ENCODE results near the gene DNAJB1.
"Not testable (repeated sequence)": the region's sequence is repeated elsewhere in the genome, so short reads cannot be mapped to it uniquely, and the experiment has no call there.

Gene DNAJB1

GRCh38 chr19:14520543-14520942 lies 2.3 kb upstream of the DNAJB1 start:
- DNase-seq, result no peak

- DNase-seq, result peak in 13 of 51 donors; percentile 15 to 61 (median 33)
These were observed 1.7 kb upstream of the DNAJB1 start for GRCh38 chr19:14519860-14520407.

- no peak for DNase-seq
These were observed 1.2 kb upstream of the DNAJB1 start for GRCh38 chr19:14519245-14519859.

- DNase-seq, result peak in 7 of 51 donors; percentile 57 to 78 (median 63)
These were observed 754 bp downstream of the DNAJB1 start for GRCh38 chr19:14517446-14517839.

- DNase-seq, result peak in 13 of 51 donors; percentile 12 to 56 (median 38)
These were observed 1.3 kb downstream of the DNAJB1 start for GRCh38 chr19:14516746-14517438.

- peak in 6 of 51 donors; percentile 16 to 63 (median 34) for DNase-seq
These were observed 2.1 kb downstream of the DNAJB1 start for GRCh38 chr19:14516048-14516534.

GRCh38 chr19:14515501-14516047 lies 2.6 kb downstream of the DNAJB1 start:
- DNase-seq, result peak in 12 of 51 donors; percentile 10 to 53 (median 24)

GRCh38 chr19:14514215-14514863 lies 3.9 kb downstream of the DNAJB1 start:
- DNase-seq, result peak in 9 of 51 donors; percentile 22 to 83 (median 47)

- peak in 1 of 51 donors; percentile 52 for DNase-seq
These were observed 5.7 kb downstream of the DNAJB1 start for GRCh38 chr19:14512406-14512961.

GRCh38 chr19:14511229-14511593 lies 7.0 kb downstream of the DNAJB1 start:
- DNase-seq, result no peak

GRCh38 chr19:14510311-14511228 lies 7.6 kb downstream of the DNAJB1 start:
- peak in 2 of 51 donors; percentile 39 to 45 for DNase-seq

- DNase-seq, result no peak
These were observed 10.3 kb downstream of the DNAJB1 start for GRCh38 chr19:14507704-14508542.

- DNase-seq, result peak in 13 of 51 donors; percentile 2 to 42 (median 21)
These were observed 12.5 kb downstream of the DNAJB1 start for GRCh38 chr19:14505488-14506239.

GRCh38 chr19:14504575-14504974 lies 13.6 kb downstream of the DNAJB1 start:
- DNase-seq, result not testable (repeated sequence)

GRCh38 chr19:14503285-14503684 lies 14.9 kb downstream of the DNAJB1 start:
- no peak for DNase-seq

- no peak for DNase-seq
These were observed 15.7 kb downstream of the DNAJB1 start for GRCh38 chr19:14502334-14503092.

- peak in 42 of 51 donors; percentile 17 to 83 (median 51) for DNase-seq
These were observed 20.8 kb downstream of the DNAJB1 start for GRCh38 chr19:14497228-14497921.
